HG03196 (cell line): ENCODE results near the gene GPC6.
"Not testable (repeated sequence)": the region's sequence is repeated elsewhere in the genome, so short reads cannot be mapped to it uniquely, and the experiment has no call there.

Experiments used
- ATAC-seq: cut with Tn5 transposase; IDR thresholded peaks from one replicate; pipeline ENCODE4 v1.9.1; 2021; ENCODE audit not compliant: unreplicated experiment

GPC6 gene

GRCh38 chr13:93422980-93423543 is 196.5 kb downstream of the GPC6 start:
- no peak for ATAC-seq

- no peak for ATAC-seq
Measured at GRCh38 chr13:93425411-93425810, 198.8 kb downstream of the GPC6 start.

- ATAC-seq = no peak
Measured at GRCh38 chr13:93430381-93430780, 203.8 kb downstream of the GPC6 start.

DNA sequence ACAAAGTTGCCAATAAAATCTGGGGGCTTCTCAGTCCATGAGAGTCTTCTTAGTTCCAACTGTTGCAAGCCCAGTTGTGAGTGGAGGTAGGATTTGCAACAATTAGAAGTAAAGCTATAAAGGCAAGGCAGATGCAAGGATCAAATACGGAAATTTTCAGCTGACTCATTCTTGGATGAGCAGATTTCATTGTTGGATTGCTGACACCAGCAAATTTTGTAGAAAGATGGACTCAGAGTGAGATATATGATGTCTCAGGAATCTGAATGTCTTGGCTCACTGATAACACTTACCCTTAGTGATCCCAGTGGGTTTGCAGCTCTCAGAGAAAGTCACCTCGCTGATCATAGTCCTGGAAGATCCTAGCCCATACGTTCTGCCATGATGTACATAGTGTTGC is 209.0 kb downstream of the GPC6 start:
- ATAC-seq = no peak

GRCh38 chr13:93437081-93437480 is 210.5 kb downstream of the GPC6 start:
- no peak for ATAC-seq

- no peak for ATAC-seq
Measured at GRCh38 chr13:93446238-93446637, 219.6 kb downstream of the GPC6 start.

GRCh38 chr13:93450191-93450621 is 223.6 kb downstream of the GPC6 start:
- ATAC-seq = no peak

- no peak for ATAC-seq
Measured at GRCh38 chr13:93450761-93451160, 224.2 kb downstream of the GPC6 start.

GRCh38 chr13:93454676-93455235 is 228.1 kb downstream of the GPC6 start:
- not testable (repeated sequence) for ATAC-seq

- no peak for ATAC-seq
Measured at GRCh38 chr13:93455861-93456260, 229.3 kb downstream of the GPC6 start.

GRCh38 chr13:93460005-93460404 is 233.4 kb downstream of the GPC6 start:
- ATAC-seq = no peak

- no peak for ATAC-seq
Measured at GRCh38 chr13:93462151-93462550, 235.5 kb downstream of the GPC6 start.

DNA sequence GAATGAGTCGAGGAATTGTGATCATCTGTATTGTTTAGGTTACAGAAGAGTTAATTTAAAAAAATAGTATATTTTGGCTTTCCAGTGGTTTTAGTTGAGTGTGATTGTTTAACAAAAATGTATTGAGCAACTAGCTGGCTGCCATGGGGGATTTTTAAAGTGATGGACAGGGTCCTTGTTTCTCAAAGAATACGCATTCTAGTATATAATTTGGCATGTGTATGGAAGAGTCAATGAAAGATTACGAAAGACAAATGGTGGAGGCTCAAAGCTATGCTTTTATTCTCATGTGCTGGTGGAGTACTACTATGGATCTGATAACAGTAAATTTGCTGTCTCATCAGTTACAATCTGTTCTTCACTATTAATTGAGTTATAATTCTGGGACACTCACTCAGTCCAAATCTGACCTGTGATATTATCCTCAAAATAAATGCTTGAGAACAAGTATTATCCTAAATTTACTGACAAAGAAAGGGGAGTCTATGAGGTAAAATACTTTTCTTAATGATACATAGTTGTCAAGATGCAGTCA is 240.0 kb downstream of the GPC6 start:
- ATAC-seq = no peak

DNA sequence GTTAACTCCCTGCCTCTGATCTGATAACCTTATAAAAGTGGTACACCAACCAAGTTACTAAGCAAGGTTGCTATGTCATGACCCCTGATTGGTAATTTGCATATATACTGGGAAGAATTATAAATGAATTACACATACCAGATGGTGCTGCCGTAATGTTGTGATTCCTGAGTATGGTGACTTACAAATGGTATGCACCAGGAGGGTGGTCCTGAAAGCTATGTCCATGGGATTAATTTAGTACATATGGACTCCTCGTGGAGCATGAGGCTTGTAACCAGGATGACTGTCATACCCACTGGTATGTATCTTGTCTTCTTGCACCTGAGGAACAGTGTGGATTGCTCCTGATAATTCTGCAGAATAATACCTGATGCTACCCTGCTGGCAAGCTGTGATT is 240.6 kb downstream of the GPC6 start:
- no peak for ATAC-seq

- no peak for ATAC-seq
Measured at GRCh38 chr13:93468433-93468832, 241.8 kb downstream of the GPC6 start.

DNA sequence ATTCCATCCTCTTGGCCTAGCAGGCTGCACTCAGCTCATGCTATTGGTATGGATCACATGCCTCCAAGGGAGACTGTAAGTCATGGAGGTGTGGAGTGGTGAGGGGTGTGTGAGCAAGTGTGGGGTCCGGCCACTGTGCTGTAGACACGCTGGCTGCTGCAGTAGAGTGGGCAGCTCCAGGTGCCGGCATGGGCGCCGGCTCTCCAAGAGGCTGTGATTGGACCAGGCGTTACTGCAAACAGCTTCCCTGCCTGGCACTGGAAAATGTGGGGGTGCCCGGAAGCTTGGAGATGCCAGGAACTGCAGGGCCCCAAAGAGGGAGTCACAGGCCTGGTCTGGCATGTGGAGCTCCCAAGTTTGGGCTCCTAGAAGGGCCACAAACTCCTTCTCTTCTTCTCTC is 245.7 kb downstream of the GPC6 start:
- no peak for ATAC-seq

- no peak for ATAC-seq
Measured at GRCh38 chr13:93472814-93473296, 246.2 kb downstream of the GPC6 start.

DNA sequence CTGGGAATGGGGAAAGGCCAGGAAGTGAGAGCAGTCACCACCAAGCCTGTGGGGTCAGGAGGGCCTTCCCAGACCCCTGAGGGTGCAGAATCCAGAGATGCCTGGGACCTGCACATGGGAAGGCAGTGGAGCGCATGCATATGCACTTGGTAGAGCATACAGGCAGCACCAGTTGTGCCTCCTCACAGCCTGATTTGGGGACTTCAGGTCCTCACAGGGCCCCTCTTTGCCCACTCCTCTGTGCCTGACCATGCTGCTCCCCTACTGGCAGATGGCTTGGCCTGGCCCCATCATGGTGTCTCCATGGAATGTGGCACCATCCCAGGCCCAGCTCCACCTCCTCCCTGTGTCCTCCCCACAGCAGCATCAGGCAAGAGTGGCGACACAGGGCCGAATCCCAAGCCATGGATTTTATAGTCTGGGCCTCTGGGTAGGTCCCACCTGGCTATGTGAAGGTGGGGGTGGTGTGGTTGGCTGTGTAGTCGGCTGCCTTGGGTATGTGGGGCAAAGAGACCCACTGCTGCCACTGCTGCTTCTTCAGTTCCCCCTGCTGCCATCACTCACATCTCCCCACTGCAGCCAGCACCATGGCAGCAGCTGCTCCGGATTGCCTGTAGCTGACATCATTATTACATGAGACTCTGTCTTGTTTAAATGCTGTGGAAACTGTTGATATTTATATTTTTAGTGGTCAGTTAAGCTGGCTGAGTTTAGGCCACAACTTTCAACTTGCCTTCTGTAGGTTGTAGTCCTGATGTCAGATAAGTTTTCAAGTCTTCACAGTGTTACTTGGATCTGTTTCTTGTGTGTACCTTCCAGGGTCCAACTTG is 247.0 kb downstream of the GPC6 start:
- no peak for ATAC-seq

GRCh38 chr13:93476175-93476574 is 249.6 kb downstream of the GPC6 start:
- no peak for ATAC-seq

DNA sequence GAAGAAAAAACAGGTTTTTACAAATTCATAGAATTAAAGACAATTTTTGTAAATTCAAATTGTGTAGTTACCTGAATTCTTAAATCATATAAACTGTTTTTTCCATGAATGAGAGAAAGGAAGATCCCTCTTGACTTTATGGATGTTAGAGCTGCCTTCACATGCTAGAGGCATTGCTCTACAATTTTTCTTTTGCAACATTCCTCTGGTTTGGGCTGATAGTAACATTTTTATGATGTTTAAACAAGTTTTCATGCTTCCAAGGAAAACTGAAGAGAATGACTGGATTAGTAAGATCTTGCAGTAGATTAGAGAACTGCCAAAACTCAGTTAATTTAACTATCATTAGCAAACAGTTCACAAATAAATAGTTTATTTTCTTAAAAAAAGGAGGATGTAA is 250.6 kb downstream of the GPC6 start:
- ATAC-seq = no peak

- ATAC-seq = no peak
Measured at GRCh38 chr13:93480553-93481106, 254.0 kb downstream of the GPC6 start.

- not testable (repeated sequence) for ATAC-seq
Measured at GRCh38 chr13:93496117-93496516, 269.5 kb downstream of the GPC6 start.
